ENCODE measurements around the gene PALB2. TPM values are rescaled to one million over a fixed set of nuclear protein-coding genes. Genes with fewer than 3 reads are reported as not detected.
"Not testable (repeated sequence)": the region's sequence is repeated elsewhere in the genome, so short reads cannot be mapped to it uniquely, and the experiment has no call there.

Gene PALB2
- total RNA-seq, 5 donors from 2014 or later (not counting 1 experiment from before 2014, with no cell fraction given): 7.9 to 13.1 (median 12.5) TPM

GRCh38 chr16:23594186-23594585 is 46.9 kb downstream of the PALB2 start:
- Mint-ChIP-seq H3K4me1 (peaks cover 36 to 46% (median 39%) of the 10 kb centered on the region in 3 donors), H3K9me3 (no peaks in the 10 kb centered on the region), H3K27ac (no peak overlapping the region), H3K36me3 (peaks cover 21% of the 10 kb centered on the region), H3K27me3 (no peaks in the 10 kb centered on the region), H3K4me3 (no peak overlapping the region)
- 100% methylated on average over 2 of the region's 12 CpGs for WGBS (ENCODE audit: insufficient coverage)
- Histone ChIP-seq H3K4me1 (ENCODE audit: control insufficient read depth in 1 of 2, extremely low read depth in 1 of 2, insufficient read depth in 2 of 2, low read length in 2 of 2) (peaks cover 8 to 27% of the 10 kb centered on the region in 2 experiments), H3K36me3 (ENCODE audit: control insufficient read depth in 2 of 2, extremely low read depth in 1 of 2, insufficient read depth in 1 of 2, low read length in 1 of 2) (peaks cover 14 to 41% of the 10 kb centered on the region in 2 donors), H3K27me3 (replicated peaks in 1 of 2; ENCODE audit: control insufficient read depth in 2 of 2, extremely low read depth in 1 of 2, insufficient read depth in 2 of 2, low read length in 1 of 2) (no peaks in the 10 kb centered on the region), H3K9me3 (no peaks in the 10 kb centered on the region), H3K4me3 (ENCODE audit: control insufficient read depth in 1 of 2, extremely low read depth in 1 of 2, low read length in 1 of 2) (no peak overlapping the region), H3K27ac (ENCODE audit: low read length) (no peak overlapping the region)
- ChIA-PET POLR2A (no interaction called here), CTCF (interaction anchor here in 1 of 2 donors (1.2 kb wide), 1 partner anchor 112 kb away, joined by 3 read pairs; no protein-coding TSS in a partner anchor)
- no peak for ATAC-seq (replicated peaks in 1 of 4)
- no peak for DNase-seq

DNA sequence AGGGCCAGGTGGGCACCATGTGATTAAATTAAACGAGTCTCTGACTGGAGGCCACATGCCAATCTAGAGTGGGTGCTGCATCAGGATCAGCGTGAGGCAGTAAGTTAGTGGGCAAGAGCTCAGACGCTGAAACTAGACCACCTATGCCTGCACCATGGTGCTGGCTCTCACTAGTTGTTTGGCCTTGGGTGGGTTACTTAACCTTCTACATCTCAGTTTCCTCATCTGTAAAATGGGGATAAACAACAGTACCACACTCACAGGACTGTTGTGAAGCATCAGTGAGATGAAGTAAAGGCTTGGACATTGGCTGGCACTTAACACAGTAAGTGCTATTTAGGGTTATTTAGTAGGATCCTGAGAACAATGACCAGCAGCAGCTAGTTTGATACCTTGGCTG is 50.9 kb downstream of the PALB2 start:
- WGBS (ENCODE audit: insufficient coverage): 90% methylated on average over 2 of the region's 3 CpGs
- H3K4me3 ChIP-seq (ENCODE audit: control insufficient read depth in 1 of 2, extremely low read depth in 1 of 2, low read length in 1 of 2): no peak overlapping the region
- peaks cover 29% of the 10 kb centered on the region for H3K36me3 Mint-ChIP-seq
- H3K27ac ChIP-seq (ENCODE audit: low read length): no peak overlapping the region
- DNase-seq (no peak), ATAC-seq (replicated peaks in 1 of 4) (no peak)
- H3K27me3 ChIP-seq (replicated peaks in 1 of 2; ENCODE audit: control insufficient read depth in 2 of 2, extremely low read depth in 1 of 2, insufficient read depth in 2 of 2, low read length in 1 of 2): no peaks in the 10 kb centered on the region
- H3K4me1 Mint-ChIP-seq: peaks cover 28 to 34% (median 31%) of the 10 kb centered on the region in 3 donors
- H3K9me3 ChIP-seq: no peaks in the 10 kb centered on the region
- POLR2A ChIA-PET: interaction anchor here in 1 of 2 donors (0.6 kb wide), 1 partner anchor 28 kb away, joined by 3 read pairs; no protein-coding TSS in a partner anchor
- H3K27ac Mint-ChIP-seq: no peak overlapping the region
- peaks cover 16 to 77% of the 10 kb centered on the region in 2 donors for H3K36me3 ChIP-seq (ENCODE audit: control insufficient read depth in 2 of 2, extremely low read depth in 1 of 2, insufficient read depth in 1 of 2, low read length in 1 of 2)
- CTCF ChIA-PET: interaction anchor here in 1 of 2 donors (0.7 kb wide), 1 partner anchor 57 kb away, joined by 5 read pairs; no protein-coding TSS in a partner anchor
- H3K27me3 Mint-ChIP-seq: no peaks in the 10 kb centered on the region
- no peaks in the 10 kb centered on the region for H3K9me3 Mint-ChIP-seq
- no peak overlapping the region for H3K4me3 Mint-ChIP-seq
- peaks cover 2 to 12% of the 10 kb centered on the region in 2 experiments for H3K4me1 ChIP-seq (ENCODE audit: control insufficient read depth in 1 of 2, extremely low read depth in 1 of 2, insufficient read depth in 2 of 2, low read length in 2 of 2)

DNA sequence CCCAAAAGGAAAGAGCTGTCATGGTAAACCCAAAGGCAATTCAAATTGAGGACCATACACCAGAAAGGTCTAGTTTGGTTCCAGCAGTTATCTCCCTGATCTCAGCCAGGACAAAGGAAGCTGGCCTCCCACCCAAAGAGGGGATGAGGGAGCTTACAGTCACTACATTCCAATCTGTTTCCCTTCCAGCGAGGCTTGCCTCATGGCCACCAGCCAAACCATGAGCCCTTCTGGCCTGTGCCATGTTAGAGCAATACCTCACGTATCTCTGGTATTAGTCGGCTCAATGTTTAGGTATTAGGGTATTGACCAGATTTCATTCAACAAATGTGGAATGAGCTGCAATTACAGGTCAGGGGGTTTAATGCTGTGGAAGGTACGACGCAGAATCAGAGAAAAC is 53.4 kb downstream of the PALB2 start:
- CTCF ChIA-PET: interaction anchor here (0.5 to 0.7 kb wide), 2 partner anchors 14 to 18 kb away, joined by 3 read pairs; no protein-coding TSS in a partner anchor
- no peaks in the 10 kb centered on the region for H3K9me3 Mint-ChIP-seq

DNA sequence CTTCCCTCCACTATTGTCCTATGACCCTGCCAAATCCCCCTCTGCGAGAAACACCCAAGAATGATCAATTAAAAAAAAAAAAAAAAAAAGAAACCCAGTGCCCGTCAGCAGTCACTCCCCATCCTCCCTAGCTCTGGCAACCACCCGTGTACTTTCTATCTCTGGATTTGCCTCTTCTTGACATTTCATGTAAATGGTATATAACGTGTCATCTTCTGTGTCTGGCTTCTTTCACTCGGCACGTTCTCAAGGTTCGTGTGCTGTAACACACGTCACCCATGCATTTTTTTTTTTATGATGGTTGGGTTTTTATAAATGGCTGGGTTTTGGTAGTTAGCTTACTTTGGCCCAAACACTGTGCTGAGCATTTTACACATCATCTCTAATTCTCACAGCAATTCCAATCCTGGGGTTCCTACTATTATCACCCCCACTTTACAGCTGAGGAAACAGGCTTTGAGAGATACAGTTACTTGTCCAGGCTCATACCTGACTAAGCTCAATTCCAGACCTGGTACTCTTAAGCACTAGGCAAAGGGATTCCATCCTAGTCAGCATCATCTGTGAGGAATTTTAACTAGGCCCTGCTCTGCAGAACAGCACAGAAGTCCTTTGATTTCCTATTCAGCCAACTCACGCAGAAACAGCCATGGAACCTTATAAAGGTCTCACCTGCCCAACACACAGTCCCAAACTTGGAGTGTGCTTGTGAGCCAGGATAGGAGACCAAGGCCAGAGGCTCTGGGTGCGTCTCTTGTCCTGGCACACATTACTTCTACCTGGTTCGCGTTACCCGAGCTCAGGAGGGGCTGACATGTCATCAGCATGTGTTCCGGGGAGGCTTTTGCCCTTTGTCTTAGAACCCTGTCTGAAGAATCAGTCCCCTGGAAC is 56.7 kb downstream of the PALB2 start:
- CTCF ChIA-PET: interaction anchor here in 1 of 2 donors (0.7 kb wide), 1 partner anchor 1620 kb away, joined by 3 read pairs; no protein-coding TSS in a partner anchor
- Histone ChIP-seq H3K27me3 (replicated peaks in 1 of 2; ENCODE audit: control insufficient read depth in 2 of 2, extremely low read depth in 1 of 2, insufficient read depth in 2 of 2, low read length in 1 of 2) (no peaks in the 10 kb centered on the region), H3K36me3 (ENCODE audit: control insufficient read depth in 2 of 2, extremely low read depth in 1 of 2, insufficient read depth in 1 of 2, low read length in 1 of 2) (peaks cover 3 to 69% of the 10 kb centered on the region in 2 donors), H3K27ac (ENCODE audit: low read length) (no peak overlapping the region), H3K9me3 (no peaks in the 10 kb centered on the region), H3K4me3 (ENCODE audit: control insufficient read depth in 1 of 2, extremely low read depth in 1 of 2, low read length in 1 of 2) (no peak overlapping the region), H3K4me1 (ENCODE audit: control insufficient read depth in 1 of 2, extremely low read depth in 1 of 2, insufficient read depth in 2 of 2, low read length in 2 of 2) (no peaks in the 10 kb centered on the region)
- H3K9me3 Mint-ChIP-seq: no peaks in the 10 kb centered on the region
- H3K27ac Mint-ChIP-seq: no peak overlapping the region
- POLR2A ChIA-PET: interaction anchor here in 1 of 2 donors (0.6 kb wide), 1 partner anchor 74 kb away, joined by 3 read pairs; no protein-coding TSS in a partner anchor
- peaks cover 0 to 2% (median 1%) of the 10 kb centered on the region in 3 donors for H3K4me1 Mint-ChIP-seq
- WGBS (ENCODE audit: insufficient coverage): 97% methylated on average over 6 of the region's 14 CpGs
- peaks cover 32% of the 10 kb centered on the region for H3K36me3 Mint-ChIP-seq
- DNase-seq: no peak
- no peak overlapping the region for H3K4me3 Mint-ChIP-seq
- no peak for ATAC-seq (replicated peaks in 1 of 4)
- H3K27me3 Mint-ChIP-seq: no peaks in the 10 kb centered on the region

More for the DNA sequence above, 53.4 kb downstream of the PALB2 start:
- Mint-ChIP-seq H3K4me1 (peaks cover 14 to 15% (median 14%) of the 10 kb centered on the region in 3 donors), H3K36me3 (peaks cover 33% of the 10 kb centered on the region), H3K27me3 (no peaks in the 10 kb centered on the region), H3K27ac (no peak overlapping the region), H3K4me3 (no peak overlapping the region)
- no peak overlapping the region for H3K27ac ChIP-seq (ENCODE audit: low read length)
- no peaks in the 10 kb centered on the region for H3K4me1 ChIP-seq (ENCODE audit: control insufficient read depth in 1 of 2, extremely low read depth in 1 of 2, insufficient read depth in 2 of 2, low read length in 2 of 2)
- POLR2A ChIA-PET: no interaction called here
- no peaks in the 10 kb centered on the region for H3K9me3 ChIP-seq
- no peaks in the 10 kb centered on the region for H3K27me3 ChIP-seq (replicated peaks in 1 of 2; ENCODE audit: control insufficient read depth in 2 of 2, extremely low read depth in 1 of 2, insufficient read depth in 2 of 2, low read length in 1 of 2)
- DNase-seq (no peak), ATAC-seq (replicated peaks in 1 of 4) (no peak)
- H3K36me3 ChIP-seq (ENCODE audit: control insufficient read depth in 2 of 2, extremely low read depth in 1 of 2, insufficient read depth in 1 of 2, low read length in 1 of 2): peaks cover 16 to 82% of the 10 kb centered on the region in 2 donors
- 100% methylated on average over 2 of the region's 5 CpGs for WGBS (ENCODE audit: insufficient coverage)
- no peak overlapping the region for H3K4me3 ChIP-seq (ENCODE audit: control insufficient read depth in 1 of 2, extremely low read depth in 1 of 2, low read length in 1 of 2)

DNA sequence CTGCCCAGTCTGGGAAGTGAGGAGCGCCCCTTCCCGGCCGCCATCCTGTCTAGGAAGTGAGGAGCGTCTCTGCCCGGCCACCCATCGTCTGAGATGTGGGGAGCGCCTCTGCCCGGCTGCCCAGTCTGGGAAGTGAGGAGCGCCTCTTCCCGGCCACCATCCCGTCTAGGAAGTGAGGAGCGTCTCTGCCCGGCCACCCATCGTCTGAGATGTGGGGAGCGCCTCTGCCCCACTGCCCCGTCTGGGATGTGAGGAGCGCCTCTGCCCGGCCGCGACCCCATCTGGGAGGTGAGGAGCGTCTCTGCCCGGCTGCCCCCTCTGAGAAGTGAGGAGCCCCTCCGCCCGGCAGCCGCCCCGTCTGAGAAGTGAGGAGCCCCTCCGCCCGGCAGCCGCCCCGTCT is 57.8 kb downstream of the PALB2 start:
- H3K4me3 Mint-ChIP-seq; DNase-seq; H3K27ac ChIP-seq (ENCODE audit: low read length); ATAC-seq (replicated peaks in 1 of 4); H3K4me1 Mint-ChIP-seq; H3K9me3 ChIP-seq; H3K27me3 ChIP-seq (replicated peaks in 1 of 2; ENCODE audit: control insufficient read depth in 2 of 2, extremely low read depth in 1 of 2, insufficient read depth in 2 of 2, low read length in 1 of 2); POLR2A ChIA-PET; H3K9me3 Mint-ChIP-seq; H3K4me1 ChIP-seq (ENCODE audit: control insufficient read depth in 1 of 2, extremely low read depth in 1 of 2, insufficient read depth in 2 of 2, low read length in 2 of 2); H3K27me3 Mint-ChIP-seq; H3K27ac Mint-ChIP-seq; CTCF ChIA-PET; H3K4me3 ChIP-seq (ENCODE audit: control insufficient read depth in 1 of 2, extremely low read depth in 1 of 2, low read length in 1 of 2): not testable (repeated sequence)
- peaks cover 31% of the 10 kb centered on the region for H3K36me3 Mint-ChIP-seq
- WGBS (ENCODE audit: insufficient coverage): 100% methylated on average over 4 of the region's 30 CpGs
- H3K36me3 ChIP-seq (ENCODE audit: control insufficient read depth in 2 of 2, extremely low read depth in 1 of 2, insufficient read depth in 1 of 2, low read length in 1 of 2): peaks cover 0 to 64% of the 10 kb centered on the region in 2 donors

GRCh38 chr16:23581764-23582163 is 59.3 kb downstream of the PALB2 start:
- ATAC-seq (replicated peaks in 1 of 4) (no peak), DNase-seq (no peak)
- POLR2A ChIA-PET: interaction anchor here in 1 of 2 donors (0.7 kb wide), 1 partner anchor 1155 kb away, joined by 3 read pairs; no protein-coding TSS in a partner anchor
- H3K36me3 Mint-ChIP-seq: peaks cover 31% of the 10 kb centered on the region
- peaks cover 0 to 58% of the 10 kb centered on the region in 2 donors for H3K36me3 ChIP-seq (ENCODE audit: control insufficient read depth in 2 of 2, extremely low read depth in 1 of 2, insufficient read depth in 1 of 2, low read length in 1 of 2)
- H3K4me3 Mint-ChIP-seq: no peak overlapping the region
- H3K4me3 ChIP-seq (ENCODE audit: control insufficient read depth in 1 of 2, extremely low read depth in 1 of 2, low read length in 1 of 2): no peak overlapping the region
- no peaks in the 10 kb centered on the region for H3K4me1 Mint-ChIP-seq
- no peaks in the 10 kb centered on the region for H3K9me3 Mint-ChIP-seq
- H3K27ac ChIP-seq (ENCODE audit: low read length): no peak overlapping the region
- no peak overlapping the region for H3K27ac Mint-ChIP-seq
- no peaks in the 10 kb centered on the region for H3K9me3 ChIP-seq
- no peaks in the 10 kb centered on the region for H3K27me3 Mint-ChIP-seq
- CTCF ChIA-PET: no interaction called here
- H3K4me1 ChIP-seq (ENCODE audit: control insufficient read depth in 1 of 2, extremely low read depth in 1 of 2, insufficient read depth in 2 of 2, low read length in 2 of 2): no peaks in the 10 kb centered on the region
- no peaks in the 10 kb centered on the region for H3K27me3 ChIP-seq (replicated peaks in 1 of 2; ENCODE audit: control insufficient read depth in 2 of 2, extremely low read depth in 1 of 2, insufficient read depth in 2 of 2, low read length in 1 of 2)

All from T-cell (primary cell).